GM23338 (cell line): ENCODE results near the gene GPHN. TPM values are rescaled to one million over a fixed set of nuclear protein-coding genes. Genes with fewer than 3 reads are reported as not detected.

Experiments
- ATAC-seq: fragments of 200-7000 bp; cut with Tn5 transposase; 3 replicates; pipeline ENCODE4 v1.9.1; 2020
- DNase-seq: peaks from one replicate; pipeline ENCODE4 v3.0.0-alpha.2; 2015; ENCODE audit warnings: low spot score
- H2AFZ ChIP-seq: fragments of 200-600 bp; sonication (generic); 2 replicates; pipeline ENCODE4 v1.8.0; 2016; ENCODE audit warnings: antibody characterized with exemption, mild to moderate bottlenecking, moderate library complexity
- H3F3A ChIP-seq: fragments of 200-600 bp; sonication (generic); replicated peaks from 2 replicates; pipeline ENCODE4 v1.8.0; 2017; ENCODE audit warnings: antibody characterized with exemption, mixed run types, low read depth
- H3K27ac ChIP-seq: fragments of 200-600 bp; sonication (generic); 2 replicates; pipeline ENCODE4 v1.6.1; 2016; ENCODE audit warnings: low read depth
- H3K27me3 ChIP-seq: fragments of 200-600 bp; sonication (generic); 2 replicates; pipeline ENCODE4 v1.8.0; 2016; ENCODE audit warnings: mild to moderate bottlenecking, mixed run types, moderate library complexity; ENCODE audit not compliant: insufficient read depth
- H3K36me3 ChIP-seq: fragments of 200-600 bp; sonication (generic); 2 replicates; pipeline ENCODE4 v1.8.0; 2016; ENCODE audit warnings: mild to moderate bottlenecking; ENCODE audit not compliant: insufficient read depth
- H3K4me1 ChIP-seq: fragments of 200-600 bp; sonication (generic); 2 replicates; pipeline ENCODE4 v1.8.0; 2016; ENCODE audit warnings: mild to moderate bottlenecking, moderate library complexity; ENCODE audit not compliant: insufficient read depth
- H3K4me2 ChIP-seq: fragments of 200-600 bp; sonication (generic); 2 replicates; pipeline ENCODE4 v1.7.1; 2017; ENCODE audit warnings: mixed run types
- H3K4me3 ChIP-seq: fragments of 200-600 bp; sonication (generic); 2 replicates; pipeline ENCODE4 v1.6.1; 2016; ENCODE audit warnings: mixed run types
- H3K79me2 ChIP-seq: fragments of 200-600 bp; sonication (generic); replicated peaks from 2 replicates; pipeline ENCODE4 v1.8.0; 2017; ENCODE audit warnings: mild to moderate bottlenecking; ENCODE audit not compliant: insufficient read depth
- H3K9me2 ChIP-seq: fragments of 200-600 bp; sonication (generic); 2 replicates; pipeline ENCODE4 v1.8.0; 2017; ENCODE audit not compliant: insufficient read depth
- H4K20me1 ChIP-seq: fragments of 200-600 bp; sonication (generic); replicated peaks from 2 replicates; pipeline ENCODE4 v1.8.0; 2017; ENCODE audit warnings: mild to moderate bottlenecking; ENCODE audit not compliant: insufficient read depth
- H3K27ac Mint-ChIP-seq: 2 replicates; pipeline ENCODE4 v1.8.0; 2020; ENCODE audit warnings: inconsistent platforms, mild to moderate bottlenecking, moderate library complexity, mixed read lengths
- H3K27me3 Mint-ChIP-seq: 3 replicates; pipeline ENCODE4 v1.8.0; 2022; ENCODE audit warnings: low read depth, mild to moderate bottlenecking, moderate library complexity, mixed read lengths, inconsistent platforms; ENCODE audit not compliant: insufficient read depth, poor library complexity
- H3K36me3 Mint-ChIP-seq: 3 replicates; pipeline ENCODE4 v1.8.0; 2021; ENCODE audit warnings: low read depth, mild to moderate bottlenecking, inconsistent platforms, moderate library complexity, mixed read lengths
- H3K4me1 Mint-ChIP-seq: 3 replicates; pipeline ENCODE4 v1.8.0; 2020; ENCODE audit warnings: mild to moderate bottlenecking, inconsistent platforms, mixed read lengths
- H3K4me3 Mint-ChIP-seq: 3 replicates; pipeline ENCODE4 v1.8.0; 2021; ENCODE audit warnings: moderate library complexity, mild to moderate bottlenecking, inconsistent platforms, mixed read lengths
- H3K9me3 Mint-ChIP-seq: 3 replicates; pipeline ENCODE4 v1.8.0; 2020; ENCODE audit warnings: moderate library complexity, mild to moderate bottlenecking, inconsistent platforms, mixed read lengths
- CREB1 ChIP-seq: fragments of 250-450 bp; sonication (Bioruptor Pico); IDR thresholded peaks from 2 replicates; pipeline ENCODE4 v1.5.0; 2020; ENCODE audit warnings: low read depth, mild to moderate bottlenecking, moderate library complexity
- CTCF ChIP-seq, 2 experiments: fragments of 200-600 bp in 1 of 2; sonication (generic) in 1 of 2; conservative IDR thresholded peaks; 2 replicates each; pipeline versions ENCODE4 v1.5.1 to v1.6.1; 2016 to 2017; ENCODE audit warnings: antibody characterized with exemption in 2 of 2, low read depth in 2 of 2, mild to moderate bottlenecking in 2 of 2, moderate library complexity in 1 of 2
- ETS1 ChIP-seq: IDR thresholded peaks from 2 replicates; pipeline ENCODE4 v1.6.1; 2016; ENCODE audit warnings: antibody characterized with exemption
- EZH2 ChIP-seq: fragments of 200-600 bp; sonication (generic); IDR thresholded peaks from one replicate; pipeline ENCODE4 v1.8.0; 2017; ENCODE audit warnings: antibody characterized with exemption, mild to moderate bottlenecking, low read depth; ENCODE audit not compliant: unreplicated experiment
- EZH2phosphoT487 ChIP-seq: fragments of 200-600 bp; sonication (generic); IDR thresholded peaks from one replicate; pipeline ENCODE4 v1.8.1; 2018; ENCODE audit warnings: antibody characterized with exemption; ENCODE audit not compliant: unreplicated experiment
- JUNB ChIP-seq: IDR thresholded peaks from one replicate; pipeline ENCODE4 v1.6.1; 2016; ENCODE audit warnings: antibody characterized with exemption; ENCODE audit not compliant: unreplicated experiment
- NANOG ChIP-seq: IDR thresholded peaks from 2 replicates; pipeline ENCODE4 v1.6.1; 2016; ENCODE audit warnings: antibody characterized with exemption, borderline replicate concordance
- POLR2AphosphoS5 ChIP-seq: IDR thresholded peaks from 2 replicates; pipeline ENCODE4 v1.6.1; 2016; ENCODE audit warnings: antibody characterized with exemption, low read depth
- STAT1 ChIP-seq: IDR thresholded peaks from one replicate; pipeline ENCODE4 v1.6.1; 2016; ENCODE audit warnings: antibody characterized with exemption; ENCODE audit not compliant: unreplicated experiment
- ZNF114 ChIP-seq: fragments of 250-450 bp; sonication (Bioruptor Pico); IDR thresholded peaks from 2 replicates; pipeline ENCODE4 v1.5.0; 2020; ENCODE audit warnings: mild to moderate bottlenecking, moderate library complexity
- ZNF331 ChIP-seq: fragments of 250-450 bp; sonication (Bioruptor Pico); IDR thresholded peaks from 2 replicates; pipeline ENCODE4 v1.5.0; 2020; ENCODE audit warnings: low read depth, mild to moderate bottlenecking, moderate library complexity
- polyA plus RNA-seq: library from polyadenylated mRNA; unstranded; fragments of >200 nt; fragmentation: Nextera tagmentation; extraction: Ambion mirVana; gene quantifications from 2 replicates; pipeline ENCODE4 v1.2.1, GENCODE V29; 2016
- total RNA-seq: library from RNA; depleted of rRNA; stranded (reverse); fragments of >200 nt; shearing (Covaris generic); gene quantifications from 2 replicates; pipeline ENCODE4 v1.2.3, GENCODE V29; 2014
- TF ChIP-seq, protein P1 (sequence below): IDR thresholded peaks from one replicate; pipeline ENCODE4 v1.6.1; 2018; ENCODE audit warnings: antibody characterized with exemption; ENCODE audit not compliant: unreplicated experiment

GPHN gene
- total and polyA plus RNA-seq, 2 experiments from 2014 or later, result 17.6 to 20.6 TPM

GRCh38 chr14:67172520-67172919 is 664.6 kb downstream of the GPHN start (continued):
- TF ChIP-seq, protein P1, sequence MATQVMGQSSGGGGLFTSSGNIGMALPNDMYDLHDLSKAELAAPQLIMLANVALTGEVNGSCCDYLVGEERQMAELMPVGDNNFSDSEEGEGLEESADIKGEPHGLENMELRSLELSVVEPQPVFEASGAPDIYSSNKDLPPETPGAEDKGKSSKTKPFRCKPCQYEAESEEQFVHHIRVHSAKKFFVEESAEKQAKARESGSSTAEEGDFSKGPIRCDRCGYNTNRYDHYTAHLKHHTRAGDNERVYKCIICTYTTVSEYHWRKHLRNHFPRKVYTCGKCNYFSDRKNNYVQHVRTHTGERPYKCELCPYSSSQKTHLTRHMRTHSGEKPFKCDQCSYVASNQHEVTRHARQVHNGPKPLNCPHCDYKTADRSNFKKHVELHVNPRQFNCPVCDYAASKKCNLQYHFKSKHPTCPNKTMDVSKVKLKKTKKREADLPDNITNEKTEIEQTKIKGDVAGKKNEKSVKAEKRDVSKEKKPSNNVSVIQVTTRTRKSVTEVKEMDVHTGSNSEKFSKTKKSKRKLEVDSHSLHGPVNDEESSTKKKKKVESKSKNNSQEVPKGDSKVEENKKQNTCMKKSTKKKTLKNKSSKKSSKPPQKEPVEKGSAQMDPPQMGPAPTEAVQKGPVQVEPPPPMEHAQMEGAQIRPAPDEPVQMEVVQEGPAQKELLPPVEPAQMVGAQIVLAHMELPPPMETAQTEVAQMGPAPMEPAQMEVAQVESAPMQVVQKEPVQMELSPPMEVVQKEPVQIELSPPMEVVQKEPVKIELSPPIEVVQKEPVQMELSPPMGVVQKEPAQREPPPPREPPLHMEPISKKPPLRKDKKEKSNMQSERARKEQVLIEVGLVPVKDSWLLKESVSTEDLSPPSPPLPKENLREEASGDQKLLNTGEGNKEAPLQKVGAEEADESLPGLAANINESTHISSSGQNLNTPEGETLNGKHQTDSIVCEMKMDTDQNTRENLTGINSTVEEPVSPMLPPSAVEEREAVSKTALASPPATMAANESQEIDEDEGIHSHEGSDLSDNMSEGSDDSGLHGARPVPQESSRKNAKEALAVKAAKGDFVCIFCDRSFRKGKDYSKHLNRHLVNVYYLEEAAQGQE, result no peak
- TF ChIP-seq ZNF331 (CRISPR knock-in tag), result no peak
- TF ChIP-seq ZNF114 (CRISPR knock-in tag), result no peak

DNA sequence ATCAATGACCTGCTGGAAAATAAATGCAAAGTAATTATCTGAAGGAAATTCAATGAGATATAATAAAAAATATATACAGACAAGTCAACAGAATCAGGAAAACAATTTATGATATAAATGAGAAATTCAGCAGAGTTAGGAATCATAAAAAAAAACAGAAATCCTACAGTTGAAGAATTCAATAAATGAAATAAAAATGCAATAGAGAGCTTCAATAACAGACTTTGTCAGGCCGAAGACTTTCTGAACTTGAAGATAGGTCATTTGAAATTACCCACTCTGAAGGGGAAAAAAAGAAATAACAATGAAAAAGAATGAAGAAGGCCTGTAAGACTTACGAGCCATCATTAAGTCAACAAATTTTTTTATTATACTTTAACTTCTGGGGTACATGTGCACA is 665.8 kb downstream of the GPHN start:
- Histone ChIP-seq H3K36me3 (no peaks in the 10 kb centered on the region), H3K4me2 (no peak overlapping the region), H3K9me2 (0 out of 2 replicates have a peak, but pooled peaks cover 3% of the 10 kb centered on the region), H3K27ac (no peak overlapping the region), H4K20me1 (no peaks in the 10 kb centered on the region), H3K27me3 (no peaks in the 10 kb centered on the region), H3K79me2 (no peaks in the 10 kb centered on the region), H3F3A (no peaks in the 10 kb centered on the region), H3K4me3 (no peak overlapping the region), H2AFZ (no peak overlapping the region), H3K4me1 (no peaks in the 10 kb centered on the region)
- Mint-ChIP-seq H3K4me1 (no peaks in the 10 kb centered on the region), H3K27ac (no peak overlapping the region), H3K36me3 (peaks cover 8% of the 10 kb centered on the region), H3K9me3 (peaks cover 11% of the 10 kb centered on the region), H3K4me3 (no peak overlapping the region), H3K27me3 (no peaks in the 10 kb centered on the region)
- TF ChIP-seq ZNF114 (CRISPR knock-in tag) (no peak), CTCF (conservative IDR thresholded peaks at IDR 0.05; ENCODE audit: low read depth in 2 of 2) (no peak), EZH2 (no peak), POLR2AphosphoS5 (no peak)
- DNase-seq, result no peak
- ATAC-seq, result no peak

- TF ChIP-seq ETS1 (no peak), ZNF331 (CRISPR knock-in tag) (no peak), EZH2 (no peak), STAT1 (no peak), JUNB (no peak), CREB1 (CRISPR knock-in tag) (no peak), EZH2phosphoT487 (no peak), NANOG (no peak), ZNF114 (CRISPR knock-in tag) (no peak)
- H3K4me1 Mint-ChIP-seq, result peaks cover 6% of the 10 kb centered on the region; the same call in 2 of the 3 replicates
- H3K27me3 Mint-ChIP-seq, result peaks cover 5% of the 10 kb centered on the region
- no peak overlapping the region for H3K27ac ChIP-seq
- DNase-seq, result peak; percentile 20
- H3K4me3 ChIP-seq, result no peak overlapping the region
- H3K4me1 ChIP-seq, result no peaks in the 10 kb centered on the region
- no peak; the same call in 2 of the 3 replicates for ATAC-seq
- H3K4me3 Mint-ChIP-seq, result no peak overlapping the region
- no peaks in the 10 kb centered on the region for H3K79me2 ChIP-seq
- H3F3A ChIP-seq, result no peaks in the 10 kb centered on the region
- no peak overlapping the region for H2AFZ ChIP-seq
- no peaks in the 10 kb centered on the region for H3K9me3 Mint-ChIP-seq
- no peaks in the 10 kb centered on the region for H3K36me3 ChIP-seq
- H3K9me2 ChIP-seq, result no peaks in the 10 kb centered on the region
- H3K4me2 ChIP-seq, result no peak overlapping the region
- no peaks in the 10 kb centered on the region for H3K27me3 ChIP-seq
- no peak overlapping the region for H3K27ac Mint-ChIP-seq
- no peaks in the 10 kb centered on the region for H3K36me3 Mint-ChIP-seq
- H4K20me1 ChIP-seq, result no peaks in the 10 kb centered on the region
Observed at GRCh38 chr14:67186172-67186768, 678.3 kb downstream of the GPHN start.
